Measurements from ENCODE around the gene NF2.

- TF ChIP-seq CEBPB (IDR thresholded peaks at IDR 0.05; ENCODE audit: low read depth, low read length) = no peak
- TF ChIP-seq CHD2 (IDR thresholded peaks at IDR 0.05; ENCODE audit: low read length) = no peak
- no peak for TF ChIP-seq TAF1 (IDR thresholded peaks at IDR 0.05; ENCODE audit: low read depth, low read length)
- TF ChIP-seq EZH2 (IDR thresholded peaks at IDR 0.05; ENCODE audit: low read depth, low read length, severe bottlenecking) = no peak
- TF ChIP-seq YY1 (IDR thresholded peaks at IDR 0.05; ENCODE audit: low read depth, low read length) = no peak
Observed at GRCh38 chr22:29641700-29642330, 38.4 kb downstream of the NF2 start.
